GM19025 (cell line): ENCODE results near the gene SLC34A3.
A peak's percentile ranks its signal among the peaks of the same experiment; 100 is the strongest.

ENCODE experiments used
- ATAC-seq: cut with Tn5 transposase; IDR thresholded peaks from one replicate; pipeline ENCODE4 v1.9.1; 2021; ENCODE audit warnings: mild to moderate bottlenecking, low read depth, moderate library complexity; ENCODE audit not compliant: unreplicated experiment

The SLC34A3 gene

DNA sequence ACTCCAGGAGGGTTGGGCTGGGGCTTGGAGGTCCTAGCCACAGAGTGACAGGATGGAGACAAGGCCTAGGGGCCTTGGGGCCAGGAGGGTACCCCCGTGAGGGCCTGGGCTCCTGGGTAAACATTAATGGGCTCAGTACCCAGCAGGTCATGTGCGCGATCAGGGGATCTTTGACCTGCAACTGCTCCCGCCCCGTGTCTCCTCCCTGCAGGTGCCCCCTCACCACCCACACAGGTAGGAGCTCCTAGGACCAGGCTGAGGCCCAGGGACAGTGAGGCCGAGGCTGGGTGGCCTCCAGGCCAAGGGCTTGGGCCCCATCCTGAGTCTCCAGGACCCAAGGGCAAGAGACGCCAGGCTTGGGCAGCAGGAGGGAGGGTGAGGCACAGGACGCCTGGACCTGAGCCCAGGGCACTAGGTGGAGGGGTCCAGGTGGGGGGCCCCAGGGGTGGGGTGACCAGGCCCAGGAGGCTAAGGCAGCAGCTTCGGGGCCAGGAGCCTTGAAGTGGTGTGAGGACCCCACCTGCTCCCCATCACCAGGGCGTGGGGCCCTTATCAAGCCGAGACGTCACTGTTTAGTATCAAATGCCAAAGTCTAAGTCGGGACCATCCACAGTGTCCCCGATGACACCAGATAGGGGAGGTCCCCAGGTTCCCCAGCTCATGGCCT, at the start of gene SLC34A3:
Gene SLC34A3 (plus strand): TSS at position 197 of the 667 bp plus-strand sequence. CDS start 802 bp downstream, outside the sequence.
- ATAC-seq: no peak

DNA sequence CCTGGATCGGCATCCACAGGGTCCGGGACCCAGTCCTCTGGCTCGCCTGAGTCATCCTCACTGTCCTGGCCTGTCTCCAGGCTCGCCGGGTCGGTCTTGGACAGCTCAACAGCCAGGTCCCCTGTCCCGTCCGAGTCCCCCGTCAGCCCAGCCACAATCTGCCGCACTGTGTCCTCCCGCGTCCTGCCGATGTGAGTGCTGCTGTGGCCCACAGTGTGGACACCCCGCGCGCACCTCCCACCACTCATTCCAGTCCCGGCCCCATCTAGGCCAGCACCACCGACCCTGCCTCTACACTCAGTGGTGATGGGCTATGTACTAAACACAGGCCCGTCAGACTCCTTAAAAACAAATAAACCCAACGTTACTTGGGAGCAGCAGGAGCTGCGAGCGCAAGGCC, 49.0 kb upstream of the SLC34A3 start:
- no peak for ATAC-seq

- no peak for ATAC-seq
Measured at GRCh38 chr9:137182836-137183235, 47.9 kb upstream of the SLC34A3 start.

DNA sequence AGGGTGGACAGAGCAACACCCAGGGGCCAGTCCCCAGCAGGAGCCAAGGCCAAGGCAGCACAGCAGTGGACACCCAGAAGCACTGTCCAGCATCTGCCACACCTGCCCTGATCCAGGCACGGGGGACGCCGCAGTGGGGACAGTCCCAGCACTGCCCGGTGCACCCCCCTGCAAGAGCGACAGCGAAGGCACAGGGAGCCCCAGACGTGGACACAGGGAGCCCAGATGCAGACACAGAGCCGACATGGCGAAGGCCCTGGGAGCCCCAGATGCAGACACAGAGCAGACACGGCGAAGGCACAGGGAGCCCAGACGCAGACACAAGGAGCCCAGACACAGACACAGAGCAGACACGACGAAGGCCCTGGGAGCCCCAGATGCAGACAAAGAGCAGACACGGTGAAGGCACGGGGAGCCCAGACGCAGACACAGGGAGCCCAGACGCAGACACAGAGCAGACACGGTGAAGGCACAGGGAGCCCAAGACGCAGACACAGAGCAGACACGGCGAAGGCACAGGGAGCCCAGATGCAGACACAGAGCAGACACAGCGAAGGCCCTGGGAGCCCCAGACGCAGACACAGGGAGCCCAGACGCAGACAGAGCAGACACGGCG, 46.6 kb upstream of the SLC34A3 start:
- ATAC-seq: no peak

GRCh38 chr9:137184881-137185660, 45.6 kb upstream of the SLC34A3 start:
- no peak for ATAC-seq

DNA sequence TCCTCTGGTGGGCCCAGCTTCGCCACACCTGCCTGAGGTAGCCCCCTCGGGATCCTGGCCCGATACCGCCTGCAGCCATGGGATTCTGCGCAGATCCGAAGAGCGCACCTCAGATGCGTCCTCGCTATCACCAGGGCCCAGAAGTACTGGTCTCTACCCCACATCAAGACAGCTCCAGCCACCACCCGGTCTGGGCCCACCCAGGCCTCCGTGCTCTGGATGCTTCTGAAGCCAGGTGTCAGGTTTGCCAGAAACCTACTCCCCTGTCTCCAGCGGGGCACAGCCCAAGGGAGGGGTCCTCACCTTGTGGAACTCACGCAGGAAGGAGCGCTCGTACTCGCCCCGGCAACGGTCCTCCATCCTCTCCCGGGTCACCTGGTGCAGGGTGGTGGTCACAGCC, 44.8 kb upstream of the SLC34A3 start:
- ATAC-seq: no peak

DNA sequence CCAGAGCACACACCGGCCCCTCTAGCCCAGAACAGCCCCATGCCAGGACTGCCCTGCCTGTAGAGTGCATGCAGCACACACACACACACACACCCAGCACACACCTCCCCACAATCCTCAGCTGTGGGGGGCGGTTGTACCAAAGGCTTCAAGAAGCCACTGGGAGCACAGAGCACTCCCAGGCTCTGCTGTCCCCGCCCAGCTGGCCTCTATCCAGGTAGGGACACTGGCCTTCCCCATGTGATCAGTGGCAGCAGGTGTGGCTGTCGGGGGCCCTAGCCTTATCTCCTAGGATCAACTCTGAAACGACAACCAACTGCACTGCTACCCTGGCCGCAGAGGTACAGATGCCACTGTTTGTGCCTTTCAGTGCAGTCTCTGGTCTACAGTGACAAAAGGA, 44.3 kb upstream of the SLC34A3 start:
- no peak for ATAC-seq

GRCh38 chr9:137187386-137187785, 43.3 kb upstream of the SLC34A3 start:
- no peak for ATAC-seq

GRCh38 chr9:137188086-137188489, 42.6 kb upstream of the SLC34A3 start:
- ATAC-seq: no peak

GRCh38 chr9:137188490-137189296, 42.0 kb upstream of the SLC34A3 start, which contains the start of the genes ANAPC2 and SSNA1:
ANAPC2 (minus strand) TSS chr9:137188560; CDS start chr9:137188532, 28 bp downstream.
SSNA1 (plus strand) TSS chr9:137188676; CDS start chr9:137188727, 51 bp downstream.
- peak; percentile 77 for ATAC-seq

DNA sequence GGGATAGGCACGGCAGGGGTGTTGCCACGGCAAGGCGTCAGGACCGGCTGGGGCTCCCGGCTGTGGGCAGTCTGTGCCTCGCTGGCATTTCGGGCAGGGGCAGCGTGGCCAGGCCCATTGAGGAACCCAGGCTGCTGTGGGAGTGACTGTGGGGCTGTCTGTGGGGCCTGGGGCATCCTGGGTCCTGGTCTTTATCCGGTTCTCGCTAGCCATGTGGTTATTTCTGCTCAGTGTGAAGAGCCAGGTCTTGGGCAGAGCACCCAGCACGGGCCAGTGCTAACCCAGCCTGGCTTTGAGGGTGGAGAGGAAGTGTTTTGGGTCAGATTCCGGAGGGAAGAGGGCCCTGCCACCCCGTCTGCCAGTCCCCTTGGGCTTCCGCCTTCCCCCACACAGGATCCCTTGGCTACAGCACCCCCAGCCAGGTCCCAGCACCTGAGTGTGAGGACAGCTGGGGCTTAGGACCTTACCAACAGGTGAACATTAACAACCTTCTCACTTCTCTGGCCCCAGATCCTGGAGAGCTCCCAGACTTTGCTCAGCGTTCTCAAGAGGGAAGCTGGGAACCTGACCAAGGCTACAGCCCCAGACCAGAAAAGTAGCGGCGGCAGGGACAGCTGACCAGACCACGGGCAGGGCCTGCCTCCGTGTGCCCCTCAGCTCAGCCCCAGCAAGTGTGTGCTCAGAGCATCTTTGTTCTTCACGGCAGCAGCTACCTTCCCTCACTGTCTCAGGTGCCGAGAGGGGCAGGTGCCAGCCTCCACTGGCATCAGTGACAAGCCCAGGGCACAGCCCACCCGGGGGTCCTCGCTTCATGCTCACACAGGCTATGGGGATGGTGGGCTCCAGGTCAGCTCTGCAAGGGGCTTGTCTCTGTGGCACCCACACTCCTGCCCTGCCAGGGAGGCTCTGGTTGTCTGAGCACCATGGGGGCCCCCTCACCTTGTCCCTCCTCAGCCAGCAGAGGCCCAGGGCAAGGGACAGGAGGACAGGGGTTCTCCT, 41.1 kb upstream of the SLC34A3 start:
- no peak for ATAC-seq

DNA sequence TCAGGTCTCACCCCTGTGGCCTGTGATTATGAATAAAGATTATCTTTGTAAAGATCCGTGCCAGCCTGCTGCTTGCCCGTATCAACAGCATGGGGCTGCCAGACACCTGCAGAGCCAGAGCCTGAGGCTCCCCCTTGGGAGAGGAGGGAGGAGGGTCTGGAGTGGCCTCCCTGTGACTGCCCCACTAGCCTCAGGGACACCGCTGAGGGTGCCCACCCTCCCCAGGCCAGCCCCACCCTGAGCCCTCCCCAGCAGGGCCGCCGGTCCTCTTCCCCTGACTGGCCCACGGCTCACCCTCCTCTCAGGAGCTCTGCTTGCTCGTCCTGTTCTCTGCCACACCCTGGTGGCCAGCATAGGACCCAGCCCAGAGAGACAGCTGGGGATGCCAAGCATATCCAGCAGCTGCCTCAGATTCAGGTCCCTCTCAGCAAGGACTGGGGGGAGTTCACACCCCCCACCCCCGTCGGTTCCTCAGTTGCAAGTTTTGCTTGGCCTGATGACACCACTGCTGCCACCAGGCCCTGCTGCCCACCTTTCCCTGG, 40.3 kb upstream of the SLC34A3 start:
- ATAC-seq: no peak

DNA sequence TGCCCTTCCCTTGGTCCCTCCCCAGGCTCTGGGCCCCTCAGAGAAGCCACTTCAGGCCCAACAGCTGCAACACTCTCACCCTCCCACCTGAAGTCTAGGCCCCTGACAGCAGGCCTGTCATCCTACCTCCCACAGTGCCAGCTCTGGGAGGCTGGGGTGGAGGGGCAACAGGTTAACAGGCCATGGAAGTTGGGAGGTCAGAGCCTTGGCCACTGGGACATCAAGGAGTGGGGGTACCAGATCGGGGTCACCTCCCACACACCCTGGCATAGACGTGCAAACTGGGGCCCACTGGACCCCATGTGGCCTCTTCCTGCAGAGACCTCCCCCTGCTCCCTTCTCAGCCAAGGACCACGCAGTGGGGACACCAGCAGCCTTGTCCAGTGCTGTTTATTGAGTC, 39.5 kb upstream of the SLC34A3 start:
- ATAC-seq: no peak

- no peak for ATAC-seq
Measured at GRCh38 chr9:137191691-137192447, 38.8 kb upstream of the SLC34A3 start.

- no peak for ATAC-seq
Measured at GRCh38 chr9:137192448-137192780, 38.3 kb upstream of the SLC34A3 start.

GRCh38 chr9:137192859-137193258, 37.8 kb upstream of the SLC34A3 start:
- no peak for ATAC-seq

DNA sequence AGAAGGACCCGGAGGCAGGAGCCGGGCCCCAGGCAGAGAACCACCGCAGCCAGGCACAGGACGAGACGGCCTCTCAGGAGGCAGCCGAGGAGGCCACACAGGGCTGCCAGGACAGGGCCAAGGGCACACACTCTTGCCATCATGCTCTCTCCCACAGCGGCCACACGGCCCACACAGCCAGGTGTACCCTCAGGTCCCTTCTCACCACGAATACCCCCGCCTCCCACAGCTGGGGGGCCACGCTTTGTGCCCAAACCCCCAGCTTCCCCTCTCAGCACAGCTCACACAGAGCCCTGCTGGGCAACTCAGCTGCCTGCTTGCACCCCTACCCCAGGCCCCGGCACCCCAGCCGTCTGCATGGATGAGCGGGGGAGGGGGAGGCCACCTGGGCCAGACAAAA, 36.9 kb upstream of the SLC34A3 start:
- ATAC-seq: no peak

DNA sequence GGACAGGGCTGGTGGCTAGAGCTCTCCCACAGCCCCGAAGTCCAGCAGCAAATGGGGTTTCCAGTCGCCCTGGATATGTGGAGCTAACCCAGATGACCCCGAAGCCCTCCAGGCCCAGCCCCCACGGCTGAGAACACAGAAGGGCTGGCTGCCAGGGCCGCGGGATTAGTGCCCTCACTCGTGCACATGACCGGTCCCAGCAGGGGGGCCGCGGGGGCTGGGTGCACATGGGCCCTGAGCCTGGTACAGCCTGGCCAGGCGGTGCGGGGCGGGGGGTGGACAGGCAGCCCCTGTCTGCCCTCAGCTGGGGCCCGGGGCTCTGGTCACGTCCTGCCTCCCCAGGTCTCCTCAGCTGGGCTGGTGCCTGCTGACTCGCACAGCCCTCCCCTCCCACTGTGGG, 36.3 kb upstream of the SLC34A3 start:
- no peak for ATAC-seq

DNA sequence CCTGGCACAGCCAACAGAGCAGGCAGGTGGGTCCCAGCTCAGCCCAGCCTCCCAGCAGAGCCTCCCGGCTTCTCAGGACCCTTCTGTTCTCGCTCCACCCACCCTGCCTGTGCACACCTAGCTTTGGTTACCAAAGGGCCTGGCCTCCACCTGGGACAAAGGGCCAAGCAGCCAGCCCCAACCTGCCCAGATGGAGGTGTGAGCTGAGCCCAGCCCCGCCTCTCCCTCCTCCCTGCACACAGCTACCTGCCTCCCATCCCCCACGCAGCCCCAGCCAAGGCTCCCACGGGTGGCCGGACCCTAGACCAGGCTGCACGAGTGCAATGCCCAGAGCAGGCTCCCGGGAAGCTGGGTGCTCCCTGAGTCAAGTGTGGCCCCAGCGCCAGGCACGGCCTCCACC, 35.8 kb upstream of the SLC34A3 start:
- no peak for ATAC-seq
